Heart left ventricle (tissue), 16 donors: ENCODE measurements around the gene VEGFB. TPM values are rescaled to one million over a fixed set of nuclear protein-coding genes. Genes with fewer than 3 reads are reported as not detected.

Experiments
- ATAC-seq, 4 donors: fragments of 200-7000 bp; cut with Tn5 transposase; one replicate each; pipeline ENCODE4 v1.9.1; 2020 to 2022; ENCODE audit warnings: moderate library complexity in 4 of 4, mild to moderate bottlenecking in 3 of 4, moderate number of reproducible peaks in 1 of 4
- DNase-seq, 5 donors: peaks; one replicate each; pipeline ENCODE4 v3.0.0-alpha.2; 2020
- H3K27ac ChIP-seq, 12 donors: fragments of 200-600 bp; sonication (generic) in 4 of 12; one replicate each; pipeline versions ENCODE4 v1.5.0 to v1.8.0; 2016 to 2022; ENCODE audit warnings: mild to moderate bottlenecking in 2 of 12
- H3K27me3 ChIP-seq, 9 donors: fragments of 200-600 bp; sonication (generic) in 2 of 9; one replicate each; pipeline versions ENCODE4 v1.5.1 to v1.8.0; 2016 to 2022; ENCODE audit warnings: mild to moderate bottlenecking in 3 of 9
- H3K36me3 ChIP-seq, 9 donors: fragments of 200-600 bp; sonication (generic) in 2 of 9; one replicate each; pipeline versions ENCODE4 v1.5.0 to v1.8.0; 2018 to 2022; ENCODE audit warnings: mild to moderate bottlenecking in 2 of 9
- H3K4me1 ChIP-seq, 12 donors: fragments of 200-600 bp; sonication (generic) in 4 of 12; one replicate each; pipeline versions ENCODE4 v1.5.0 to v1.8.0; 2016 to 2022; ENCODE audit warnings: mild to moderate bottlenecking in 3 of 12
- H3K4me3 ChIP-seq, 12 donors: fragments of 200-600 bp; sonication (generic) in 4 of 12; one replicate each; pipeline versions ENCODE4 v1.5.0 to v1.8.0; 2017 to 2022; ENCODE audit warnings: mild to moderate bottlenecking in 9 of 12, moderate library complexity in 4 of 12
- H3K9me3 ChIP-seq, 12 donors: fragments of 200-600 bp; sonication (generic) in 4 of 12; one replicate each; pipeline versions ENCODE4 v1.5.0 to v1.8.0; 2016 to 2022; ENCODE audit warnings: mild to moderate bottlenecking in 1 of 12
- CTCF ChIP-seq, 12 donors: fragments of 200-600 bp; sonication (generic) in 4 of 12; IDR thresholded peaks; one replicate each; pipeline versions ENCODE4 v1.5.0 to v1.8.0; 2018 to 2022; ENCODE audit warnings: antibody characterized with exemption in 12 of 12, mild to moderate bottlenecking in 5 of 12
- POLR2A ChIP-seq, 2 donors: fragments of 450-650 bp; IDR thresholded peaks; one replicate each; pipeline ENCODE4 v1.6.1; 2017; ENCODE audit warnings: antibody characterized with exemption in 2 of 2, mild to moderate bottlenecking in 2 of 2, moderate library complexity in 2 of 2
- WGBS, 4 donors: extraction: QIAGEN DNeasy Blood & Tissue Kit in 2 of 4; methylation state at CpG; one replicate each; pipeline versions ENCODE4 v1.1.5 to v1.1.7; 2013 to 2018; 5-methylcytosine and 5-hydroxymethylcytosine counted together
- intact Hi-C, 10 donors: fragments of 100-400 bp; cut with DNase I; formaldehyde crosslinking; loops; one replicate each; pipeline versions ENCODE4 v1.11.1 to v1.14.2; 2022
- polyA plus RNA-seq, 2 donors: library from polyadenylated mRNA; stranded (reverse); fragments of 200-250 nt; gene quantifications; one replicate each; pipeline ENCODE4 v1.2.3, GENCODE V29; 2013
- total RNA-seq, 9 donors: library from RNA; depleted of rRNA in 2 of 9; stranded (reverse); fragments of >200 nt in 2 of 9; fragmentation: NEBNext Ultra II Directional in 3 of 9; extraction: Animal tissue kit (Norgen Biotek cat#: 25700) in 3 of 9; gene quantifications; one replicate each; pipeline versions ENCODE4 v1.1.0 to v1.2.4, GENCODE V29; 2016 to 2023
- donor health status: ischemic (EF 13 %, LVEDD 7.1; RV severe dilation, severe dysfunction).
- donor health status: healthy with polysubstance abuse.
- donor health status: DM: no; HTN: yes; CAD: no.
- donor health status: DM: no; HTN: no; CAD: no.
- donor health status: ischemic (EF 25% LVEDD 6.9; RV normal size, moderate dysfunction).
- donor health status: ischemic (EF 25% LVEDD 5.7; RV mildly dilated, moderate dysfunction).
- donor health status: healthy.
- donor health status: DM: yes; HTN: yes; CAD: no.
- donor health status: ischemic (EF 35%, LVEDD 5.7; RV mildly dilated, moderate dysfunction).
- donor health status: nonischemic (EF 11% LVEDD 7.7; RV severe dilation, severe dysfunction).
- donor health status: DM: yes; HTN: yes; CAD: no.
- donor health status: PGD.
- donor health status: ischemic (EF 29% LVEDD 5.4; RV normal size, mild dysfunction).
- donor health status: nonischemic (EF 23%, LVEDD 6.1; RV moderate dilation, normal function).

Gene VEGFB
- total and polyA plus RNA-seq, 11 donors = 127 to 332 (median 241) TPM

DNA sequence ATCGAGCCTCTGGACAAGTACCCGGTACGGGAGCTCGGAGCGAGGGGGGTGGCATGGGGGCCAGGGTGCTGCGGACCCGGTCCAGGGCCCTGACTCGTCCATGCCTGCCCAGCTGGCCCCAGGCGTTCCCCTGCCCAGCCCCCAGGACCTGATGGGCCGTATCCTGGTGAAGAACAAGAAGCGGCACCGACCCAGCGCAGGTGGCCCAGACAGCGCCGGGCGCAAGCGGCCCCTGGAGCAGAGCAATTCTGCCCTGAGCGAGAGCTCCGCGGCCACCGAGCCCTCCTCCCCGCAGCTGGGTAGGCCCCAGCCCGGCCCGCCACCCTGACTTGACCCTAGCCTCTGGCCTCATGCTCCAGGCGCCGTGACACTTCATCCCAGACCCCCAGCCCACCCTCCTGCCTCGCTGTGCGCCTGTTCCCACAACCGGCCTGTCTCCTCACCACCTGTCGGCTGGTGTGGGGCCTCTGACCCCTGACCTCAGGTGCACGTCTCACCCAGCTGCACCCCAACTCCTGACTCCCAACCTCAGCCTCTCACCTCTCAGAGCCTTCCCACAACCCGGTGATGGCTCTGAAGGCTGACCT is 24.7 kb downstream of the VEGFB start:
- H3K4me1 ChIP-seq = peaks cover 0 to 4% (median 0%) of the 10 kb centered on the region in 12 donors
- no peaks in the 10 kb centered on the region for H3K9me3 ChIP-seq
- DNase-seq (no peak), ATAC-seq (no peak)
- H3K36me3 ChIP-seq = peaks cover 0 to 98% (median 81%) of the 10 kb centered on the region in 9 donors
- WGBS, 4 donors = 92 to 96% (median 94%) methylated on average over 16 to 32 of the region's 32 CpGs
- intact Hi-C loops = loop anchor here in 2 of 10 donors (5.0 to 10.0 kb wide), 2 partner anchors 38 to 46 kb away; partner anchors contain the start of genes CATSPERZ (in 1 of the 2) and ESRRA (in 1 of the 2)
- no peak for TF ChIP-seq CTCF (IDR thresholded peaks at IDR 0.05)
- no peak for TF ChIP-seq POLR2A (IDR thresholded peaks at IDR 0.05)
- no peaks in the 10 kb centered on the region for H3K27me3 ChIP-seq
- no peak overlapping the region for H3K4me3 ChIP-seq
- H3K27ac ChIP-seq = no peak overlapping the region

DNA sequence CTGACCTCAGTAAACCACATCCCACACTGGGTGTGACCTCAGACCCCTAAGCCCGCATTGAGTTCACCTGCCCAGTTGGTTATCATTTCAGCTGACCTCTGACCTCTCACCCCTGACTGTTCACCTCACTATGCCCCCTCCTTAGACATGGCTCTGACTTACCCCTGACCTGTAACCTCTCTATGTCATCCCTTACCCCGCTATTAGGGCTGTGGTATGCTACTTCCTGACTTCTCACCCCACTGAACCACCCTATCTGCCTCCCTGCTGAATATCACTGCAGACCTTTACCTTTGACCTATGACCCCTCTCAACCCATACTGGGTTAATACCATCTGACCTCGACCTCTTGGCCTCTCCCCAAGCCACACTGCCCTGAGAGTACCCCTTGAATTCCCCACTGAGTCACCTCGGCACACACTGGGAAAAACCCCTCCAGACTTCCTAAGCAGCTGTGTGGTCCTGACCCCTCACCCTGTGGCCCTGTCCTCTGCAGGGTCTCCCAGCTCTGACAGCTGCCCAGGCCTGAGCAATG is 25.2 kb downstream of the VEGFB start:
- intact Hi-C loops = loop anchor here in 2 of 10 donors (5.0 to 10.0 kb wide), 2 partner anchors 38 to 45 kb away; partner anchors contain the start of genes CATSPERZ (in 1 of the 2) and ESRRA (in 1 of the 2)
- peaks cover 0 to 100% (median 84%) of the 10 kb centered on the region in 9 donors for H3K36me3 ChIP-seq
- 89 to 95% (median 90%) methylated on average over 4 of the region's 4 CpGs for WGBS, 4 donors

DNA sequence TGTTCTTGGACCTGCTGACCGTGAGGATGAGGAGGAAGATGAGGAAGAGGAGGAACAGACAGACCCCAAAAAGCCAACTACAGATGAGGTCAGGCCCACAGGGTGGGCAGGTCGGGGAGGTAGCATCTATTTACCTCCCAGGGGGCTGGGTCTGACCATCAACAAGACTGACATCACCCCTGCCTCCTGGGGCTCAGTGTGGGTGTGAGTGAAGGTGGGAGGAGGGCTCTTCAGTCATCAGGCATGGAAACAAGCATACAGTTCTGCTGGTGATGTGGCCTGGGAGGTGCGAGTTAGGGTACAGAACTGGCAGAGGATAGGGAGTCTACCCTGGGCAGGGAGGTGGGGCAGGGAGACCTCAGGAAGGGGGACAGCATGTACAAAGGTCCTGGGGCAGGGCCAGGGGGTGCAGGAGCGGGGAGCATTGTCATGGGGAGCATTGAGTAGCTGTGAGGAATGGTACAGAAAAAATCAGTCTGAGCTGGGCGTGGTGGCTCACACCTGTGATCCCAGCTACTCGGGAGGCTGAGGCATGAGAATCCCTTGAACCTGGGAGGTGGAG is 25.8 kb downstream of the VEGFB start:
- Histone ChIP-seq H3K4me1 (no peaks in the 10 kb centered on the region), H3K27me3 (no peaks in the 10 kb centered on the region), H3K36me3 (peaks cover 0 to 99% (median 82%) of the 10 kb centered on the region in 9 donors), H3K4me3 (no peak overlapping the region), H3K9me3 (no peaks in the 10 kb centered on the region), H3K27ac (no peak overlapping the region)
- intact Hi-C loops = no loop called here
- WGBS, 4 donors = 93 to 98% (median 95%) methylated on average over 6 of the region's 6 CpGs
- DNase-seq = peak in 1 of 5 donors; percentile 47
- ATAC-seq = no peak
- TF ChIP-seq CTCF (IDR thresholded peaks at IDR 0.05) = no peak
- TF ChIP-seq POLR2A (IDR thresholded peaks at IDR 0.05) = no peak

More for the DNA sequence above, 25.2 kb downstream of the VEGFB start:
- TF ChIP-seq CTCF (IDR thresholded peaks at IDR 0.05) = no peak
- Histone ChIP-seq H3K4me3 (no peak overlapping the region), H3K27me3 (no peaks in the 10 kb centered on the region), H3K9me3 (no peaks in the 10 kb centered on the region), H3K27ac (no peak overlapping the region), H3K4me1 (no peaks in the 10 kb centered on the region)
- no peak for DNase-seq
- ATAC-seq = no peak

DNA sequence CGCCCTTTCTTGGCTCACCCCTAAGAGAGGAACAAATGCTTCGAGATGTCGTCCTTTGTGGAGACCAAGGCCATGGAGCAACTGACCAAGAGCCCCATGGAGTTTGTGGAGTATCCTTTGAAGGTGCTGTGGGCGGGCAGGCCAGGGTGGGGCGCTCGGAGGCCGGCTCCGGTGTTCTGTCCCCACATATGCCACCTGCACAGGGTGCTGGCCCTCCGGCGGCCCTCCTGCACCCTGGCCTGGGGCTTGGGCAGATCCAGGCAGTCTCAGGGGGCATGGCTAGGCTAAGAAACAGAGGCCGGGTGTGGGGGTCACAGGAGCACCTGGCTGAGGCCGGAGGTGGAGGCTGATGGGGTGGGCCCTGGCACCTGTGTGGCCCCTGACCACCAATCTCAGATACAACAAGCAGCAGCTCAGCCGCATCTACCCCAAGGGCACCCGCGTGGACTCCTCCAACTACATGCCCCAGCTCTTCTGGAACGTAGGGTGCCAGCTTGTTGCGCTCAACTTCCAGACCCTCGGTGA is 27.2 kb downstream of the VEGFB start:
- DNase-seq = peak in 1 of 5 donors; percentile 31
- intact Hi-C loops = no loop called here
- peaks cover 0 to 99% (median 82%) of the 10 kb centered on the region in 9 donors for H3K36me3 ChIP-seq
- H3K27ac ChIP-seq = no peak overlapping the region
- no peaks in the 10 kb centered on the region for H3K27me3 ChIP-seq
- no peak for ATAC-seq
- no peak overlapping the region for H3K4me3 ChIP-seq
- WGBS, 4 donors = 87 to 92% (median 91%) methylated on average over 12 to 18 of the region's 18 CpGs
- peaks cover 0 to under 1% (median 0%) of the 10 kb centered on the region in 12 donors for H3K4me1 ChIP-seq
- TF ChIP-seq CTCF (IDR thresholded peaks at IDR 0.05) (no peak), POLR2A (IDR thresholded peaks at IDR 0.05) (no peak)
- H3K9me3 ChIP-seq = no peaks in the 10 kb centered on the region
